Inferior parietal cortex (tissue), 1 donor: Measurements from ENCODE around the gene FBXW5.

Experiments
- DNase-seq: peaks from one replicate; pipeline ENCODE4 v3.0.0-alpha.2; 2016; ENCODE audit errors: extremely low spot score

The FBXW5 gene

GRCh38 chr9:136910901-136911245 is 33.7 kb downstream of the FBXW5 start:
- no peak for DNase-seq

GRCh38 chr9:136910197-136910900 is 34.2 kb downstream of the FBXW5 start:
- DNase-seq: no peak

- no peak for DNase-seq
Measured at GRCh38 chr9:136907011-136907914, 37.3 kb downstream of the FBXW5 start.

GRCh38 chr9:136906266-136906665 is 38.3 kb downstream of the FBXW5 start:
- no peak for DNase-seq

- DNase-seq: no peak
Measured at GRCh38 chr9:136903041-136903554, 41.4 kb downstream of the FBXW5 start.

GRCh38 chr9:136902259-136902821 is 42.2 kb downstream of the FBXW5 start:
- DNase-seq: no peak

- DNase-seq: no peak
Measured at GRCh38 chr9:136901516-136902258, 42.9 kb downstream of the FBXW5 start.

- no peak for DNase-seq
Measured at GRCh38 chr9:136900988-136901515, 43.5 kb downstream of the FBXW5 start.

GRCh38 chr9:136900556-136900955 is 44.0 kb downstream of the FBXW5 start:
- no peak for DNase-seq

- DNase-seq: no peak
Measured at GRCh38 chr9:136899196-136899595, 45.3 kb downstream of the FBXW5 start.

- DNase-seq: no peak
Measured at GRCh38 chr9:136898483-136899100, 45.9 kb downstream of the FBXW5 start.

GRCh38 chr9:136896027-136896426 is 48.5 kb downstream of the FBXW5 start:
- no peak for DNase-seq

GRCh38 chr9:136890661-136891060 is 53.9 kb downstream of the FBXW5 start:
- DNase-seq: no peak
